IMR-90 (cell line): Measurements from ENCODE around the gene GPR15. TPM values are rescaled to one million over a fixed set of nuclear protein-coding genes. Genes with fewer than 3 reads are reported as not detected.

Source experiments
- ATAC-seq: fragments of 200-7000 bp; cut with Tn5 transposase; 2 replicates; pipeline ENCODE4 v1.9.1; 2020; ENCODE audit warnings: low read depth, mild to moderate bottlenecking, moderate library complexity
- BruUV-seq: library from RNA; stranded (reverse); fragments of 400-500 nt; replicated peaks from 2 replicates; lab custom pipeline; 2021; lab: Mats Ljungman, UMichigan
- CTCF ChIA-PET: fragments of 300-600 bp; formaldehyde crosslinking; extraction: SDS; loops from one replicate; lab custom pipeline; 2021; ENCODE audit warnings: antibody characterized with exemption; lab: Yijun Ruan, JAX
- POLR2A ChIA-PET: fragments of 300-600 bp; sonication (Branson Sonifier 250); formaldehyde crosslinking; loops from one replicate; lab custom pipeline; 2022; ENCODE audit warnings: antibody characterized with exemption; ENCODE audit not compliant: unreplicated experiment; lab: Charles Lee
- DNase-seq: peaks from one replicate; pipeline ENCODE4 v3.0.0; 2013
- H2AFZ ChIP-seq: replicated peaks from 2 replicates; pipeline ENCODE3; 2013; ENCODE audit warnings: low read length, mild to moderate bottlenecking; ENCODE audit not compliant: poor library complexity
- H2AK5ac ChIP-seq: 2 replicates; pipeline ENCODE4 v1.6.1; 2013; ENCODE audit warnings: low read depth, low read length, inconsistent platforms
- H2AK9ac ChIP-seq: replicated peaks from 2 replicates; pipeline ENCODE3; 2013; ENCODE audit warnings: mild to moderate bottlenecking, low read depth, low read length, moderate library complexity; ENCODE audit not compliant: poor library complexity
- H2BK120ac ChIP-seq: 2 replicates; pipeline ENCODE4 v1.6.1; 2013; ENCODE audit warnings: low read depth, low read length, inconsistent platforms
- H2BK15ac ChIP-seq: 3 replicates; pipeline ENCODE4 v1.6.1; 2013; ENCODE audit warnings: low read depth, low read length, inconsistent platforms
- H2BK20ac ChIP-seq: 2 replicates; pipeline ENCODE4 v1.6.1; 2013; ENCODE audit warnings: low read depth, mild to moderate bottlenecking, inconsistent platforms, low read length, moderate library complexity
- H2BK5ac ChIP-seq: 2 replicates; pipeline ENCODE4 v1.6.1; 2013; ENCODE audit warnings: mild to moderate bottlenecking, low read depth, low read length, inconsistent platforms; ENCODE audit not compliant: poor library complexity, severe bottlenecking
- H3K14ac ChIP-seq: replicated peaks from 2 replicates; pipeline ENCODE4 v1.6.1; 2013; ENCODE audit warnings: low read depth, low read length, inconsistent platforms
- H3K18ac ChIP-seq: 2 replicates; pipeline ENCODE4 v1.6.1; 2013; ENCODE audit warnings: low read depth, low read length, control low read depth
- H3K23ac ChIP-seq: 2 replicates; pipeline ENCODE4 v1.6.1; 2013; ENCODE audit warnings: low read depth, low read length, inconsistent platforms
- H3K27ac ChIP-seq: 2 replicates; pipeline ENCODE4 v1.5.1; 2013; ENCODE audit warnings: mild to moderate bottlenecking, control low read depth, low read length; ENCODE audit not compliant: insufficient read depth
- H3K27me3 ChIP-seq: 2 replicates; pipeline ENCODE4 v1.6.1; 2013; ENCODE audit warnings: low read length; ENCODE audit not compliant: control insufficient read depth, insufficient read depth
- H3K36me3 ChIP-seq: 2 replicates; pipeline ENCODE4 v1.6.1; 2013; ENCODE audit warnings: low read length, mixed read lengths; ENCODE audit not compliant: control insufficient read depth, insufficient read depth
- H3K4ac ChIP-seq: 2 replicates; pipeline ENCODE4 v1.6.1; 2013; ENCODE audit warnings: low read depth, low read length, inconsistent platforms
- H3K4me1 ChIP-seq: 2 replicates; pipeline ENCODE4 v1.6.1; 2013; ENCODE audit warnings: low read length, mixed read lengths; ENCODE audit not compliant: control insufficient read depth, insufficient read depth
- H3K4me2 ChIP-seq: 2 replicates; pipeline ENCODE4 v1.6.1; 2013; ENCODE audit warnings: low read depth, mild to moderate bottlenecking, control low read depth, low read length, moderate library complexity
- H3K4me3 ChIP-seq: 2 replicates; pipeline ENCODE4 v1.5.1; 2013; ENCODE audit warnings: low read depth, mild to moderate bottlenecking, control low read depth, low read length, moderate library complexity; ENCODE audit not compliant: insufficient read depth
- H3K56ac ChIP-seq: 2 replicates; pipeline ENCODE4 v1.6.1; 2013; ENCODE audit warnings: low read length, inconsistent platforms; ENCODE audit not compliant: insufficient read depth; ENCODE audit errors: extremely low read depth
- H3K79me1 ChIP-seq, 2 experiments: 2 replicates each; pipeline ENCODE4 v1.6.1; 2013; ENCODE audit warnings: low read length in 2 of 2, inconsistent platforms in 1 of 2, low read depth in 1 of 2
- H3K9ac ChIP-seq: 2 replicates; pipeline ENCODE4 v1.6.1; 2013; ENCODE audit warnings: low read depth, low read length, control low read depth
- H3K9me1 ChIP-seq: 2 replicates; pipeline ENCODE4 v1.6.1; 2013; ENCODE audit warnings: low read length, inconsistent platforms; ENCODE audit not compliant: insufficient read depth
- H3K9me3 ChIP-seq: 2 replicates; pipeline ENCODE4 v1.6.1; 2013; ENCODE audit warnings: low read length; ENCODE audit not compliant: control insufficient read depth, insufficient read depth
- H4K20me1 ChIP-seq: 2 replicates; pipeline ENCODE4 v1.6.1; 2013; ENCODE audit warnings: low read length, inconsistent platforms; ENCODE audit not compliant: insufficient read depth
- H4K5ac ChIP-seq: 2 replicates; pipeline ENCODE4 v1.6.1; 2013; ENCODE audit warnings: mild to moderate bottlenecking, low read depth, low read length, control low read depth
- H4K8ac ChIP-seq, 2 experiments: 2 replicates each; pipeline ENCODE4 v1.6.1; 2013; ENCODE audit warnings: low read depth in 2 of 2, low read length in 2 of 2, control low read depth in 1 of 2, inconsistent platforms in 1 of 2
- H4K91ac ChIP-seq: 2 replicates; pipeline ENCODE4 v1.6.1; 2013; ENCODE audit warnings: low read depth, low read length, inconsistent platforms; ENCODE audit not compliant: insufficient read depth
- BHLHE40 ChIP-seq: fragments of 150-350 bp; IDR thresholded peaks from 2 replicates; pipeline ENCODE4 v1.6.1; 2016; ENCODE audit warnings: mild to moderate bottlenecking, low read depth, low read length
- CEBPB ChIP-seq: IDR thresholded peaks from 2 replicates; pipeline ENCODE4 v1.6.1; 2012; ENCODE audit warnings: low read depth, low read length, improper control_type of control experiment
- CHD1 ChIP-seq: IDR thresholded peaks from 2 replicates; pipeline ENCODE4 v1.6.1; 2012; ENCODE audit warnings: low read depth, low read length, improper control_type of control experiment
- CTCF ChIP-seq: conservative IDR thresholded peaks from 2 replicates; pipeline ENCODE4 v1.5.1; 2012; ENCODE audit warnings: mild to moderate bottlenecking, low read depth, low read length, improper control_type of control experiment
- ELK1 ChIP-seq: fragments of 150-350 bp; IDR thresholded peaks from 2 replicates; pipeline ENCODE4 v1.6.1; 2016; ENCODE audit warnings: low read depth, mild to moderate bottlenecking, low read length, moderate library complexity, borderline replicate concordance
- FOS ChIP-seq: fragments of 150-350 bp; IDR thresholded peaks from 2 replicates; pipeline ENCODE4 v1.6.1; 2016; ENCODE audit warnings: low read depth, low read length
- MAFK ChIP-seq: IDR thresholded peaks from 2 replicates; pipeline ENCODE4 v1.6.1; 2012; ENCODE audit warnings: low read depth, low read length, improper control_type of control experiment
- NFE2L2 ChIP-seq: fragments of 150-350 bp; IDR thresholded peaks from 2 replicates; pipeline ENCODE4 v1.6.1; 2016; ENCODE audit warnings: low read depth, mild to moderate bottlenecking, low read length
- RAD21 ChIP-seq: IDR thresholded peaks from 2 replicates; pipeline ENCODE4 v1.6.1; 2012; ENCODE audit warnings: low read length, improper control_type of control experiment
- RCOR1 ChIP-seq: IDR thresholded peaks from 2 replicates; pipeline ENCODE4 v1.6.1; 2012; ENCODE audit warnings: mild to moderate bottlenecking, low read length, improper control_type of control experiment; ENCODE audit not compliant: insufficient replicate concordance
- SMC3 ChIP-seq: fragments of 150-350 bp; IDR thresholded peaks from 2 replicates; pipeline ENCODE4 v1.6.1; 2016; ENCODE audit warnings: low read depth, mild to moderate bottlenecking, antibody characterized with exemption, low read length, moderate library complexity
- USF2 ChIP-seq: fragments of 150-350 bp; IDR thresholded peaks from 2 replicates; pipeline ENCODE4 v1.6.1; 2017; ENCODE audit warnings: mild to moderate bottlenecking, antibody characterized with exemption, low read length, low read depth
- WGBS, 2 experiments: methylation state at CpG; one replicate each; pipeline versions ENCODE4 v1.1.5 to v1.1.7; 2013; ENCODE audit warnings: missing lambda C conversion rate in 2 of 2; ENCODE audit not compliant: insufficient read length in 1 of 2; ENCODE audit errors: extremely low coverage in 2 of 2; 5-methylcytosine and 5-hydroxymethylcytosine counted together
- dilution Hi-C: fragments of 300-500 bp; cut with HindIII; formaldehyde crosslinking; loops from one replicate; pipeline ENCODE4 v1.14.3; 2018; ENCODE audit warnings: low sequenced_read_pairs; ENCODE audit not compliant: unreplicated experiment
- in situ Hi-C: fragments of 300-500 bp; cut with MboI; formaldehyde crosslinking; loops from 3 replicates; pipeline ENCODE4 v1.14.3; 2019; ENCODE audit warnings: low sequenced_read_pairs, inconsistent platforms, mixed read lengths
- intact Hi-C: fragments of 100-400 bp; cut with micrococcal nuclease; formaldehyde crosslinking; loops from 2 replicates; pipeline ENCODE4 v1.10.0; 2022
- polyA plus RNA-seq, 3 experiments: library from polyadenylated mRNA; depleted of rRNA; stranded (reverse); fragments of >200 nt; gene quantifications; 2 replicates each; pipeline ENCODE4 v1.2.3, GENCODE V29; 2012; ENCODE audit warnings: low replicate concordance in 1 of 3
- total RNA-seq: library from RNA; depleted of rRNA; stranded (reverse); fragments of >200 nt; gene quantifications from 2 replicates; pipeline ENCODE4 v1.2.3, GENCODE V29; 2012

The GPR15 gene
- total and polyA plus RNA-seq, 2 of the 4 experiments (the other 2 are of a cell fraction), result not detected

GRCh38 chr3:98548544-98548943 is 16.8 kb downstream of the GPR15 start:
- in situ Hi-C loops, result no loop called here
- no peak overlapping the region for H3K27ac ChIP-seq

More at GRCh38 chr3:98548544-98548943, 16.8 kb downstream of the GPR15 start:
- intact Hi-C loops, result loop anchor here (5.0 kb wide), 1 partner anchor 111 kb away; no protein-coding TSS in a partner anchor
- no peak for DNase-seq
- H3K4me2 ChIP-seq, result no peak overlapping the region
- H2BK20ac ChIP-seq, result no peak overlapping the region
- no peak overlapping the region for H4K5ac ChIP-seq
- ChIA-PET CTCF (no interaction called here), POLR2A (no interaction called here)
- no peak overlapping the region for H2BK5ac ChIP-seq
- no peak for ATAC-seq
- no peaks in the 10 kb centered on the region for H3K79me1 ChIP-seq
- no peaks in the 10 kb centered on the region for H3K9me3 ChIP-seq
- H3K56ac ChIP-seq, result no peak overlapping the region
- WGBS, 2 experiments, result no CpG with 5 or more reads among the region's 5 CpGs
- H4K8ac ChIP-seq, result no peak overlapping the region
- no peak overlapping the region for H3K4me3 ChIP-seq
- no peak overlapping the region for H2AK5ac ChIP-seq
- H3K18ac ChIP-seq, result no peak overlapping the region
- no peak overlapping the region for H2AFZ ChIP-seq
- no peaks in the 10 kb centered on the region for H4K20me1 ChIP-seq
- BruUV-seq, result no TSS peak
- H3K4ac ChIP-seq, result no peak overlapping the region
- no peaks in the 10 kb centered on the region for H3K36me3 ChIP-seq
- no peak overlapping the region for H2AK9ac ChIP-seq
- H2BK15ac ChIP-seq, result no peak overlapping the region
- H3K9me1 ChIP-seq, result no peaks in the 10 kb centered on the region
- no peak for TF ChIP-seq ELK1
- TF ChIP-seq RCOR1, result no peak
- no peak for TF ChIP-seq BHLHE40
- no peak for TF ChIP-seq CHD1
- no peak for TF ChIP-seq NFE2L2
- TF ChIP-seq USF2, result no peak
- no peak for TF ChIP-seq MAFK
- TF ChIP-seq SMC3, result no peak
- no peak for TF ChIP-seq CEBPB
- no peak for TF ChIP-seq CTCF
- TF ChIP-seq FOS, result no peak
- TF ChIP-seq RAD21, result no peak
- dilution Hi-C loops, result no loop called here
- H4K91ac ChIP-seq, result no peak overlapping the region
- peaks cover 17% of the 10 kb centered on the region for H3K27me3 ChIP-seq
- H2BK120ac ChIP-seq, result no peak overlapping the region
- H3K14ac ChIP-seq, result no peak overlapping the region
- no peaks in the 10 kb centered on the region for H3K4me1 ChIP-seq
- H3K23ac ChIP-seq, result no peak overlapping the region
- H3K9ac ChIP-seq, result no peak overlapping the region
